ENCODE results near the gene SYNE2.
"Not testable (repeated sequence)": the region's sequence is repeated elsewhere in the genome, so short reads cannot be mapped to it uniquely, and the experiment has no call there.

The SYNE2 gene, protein sequence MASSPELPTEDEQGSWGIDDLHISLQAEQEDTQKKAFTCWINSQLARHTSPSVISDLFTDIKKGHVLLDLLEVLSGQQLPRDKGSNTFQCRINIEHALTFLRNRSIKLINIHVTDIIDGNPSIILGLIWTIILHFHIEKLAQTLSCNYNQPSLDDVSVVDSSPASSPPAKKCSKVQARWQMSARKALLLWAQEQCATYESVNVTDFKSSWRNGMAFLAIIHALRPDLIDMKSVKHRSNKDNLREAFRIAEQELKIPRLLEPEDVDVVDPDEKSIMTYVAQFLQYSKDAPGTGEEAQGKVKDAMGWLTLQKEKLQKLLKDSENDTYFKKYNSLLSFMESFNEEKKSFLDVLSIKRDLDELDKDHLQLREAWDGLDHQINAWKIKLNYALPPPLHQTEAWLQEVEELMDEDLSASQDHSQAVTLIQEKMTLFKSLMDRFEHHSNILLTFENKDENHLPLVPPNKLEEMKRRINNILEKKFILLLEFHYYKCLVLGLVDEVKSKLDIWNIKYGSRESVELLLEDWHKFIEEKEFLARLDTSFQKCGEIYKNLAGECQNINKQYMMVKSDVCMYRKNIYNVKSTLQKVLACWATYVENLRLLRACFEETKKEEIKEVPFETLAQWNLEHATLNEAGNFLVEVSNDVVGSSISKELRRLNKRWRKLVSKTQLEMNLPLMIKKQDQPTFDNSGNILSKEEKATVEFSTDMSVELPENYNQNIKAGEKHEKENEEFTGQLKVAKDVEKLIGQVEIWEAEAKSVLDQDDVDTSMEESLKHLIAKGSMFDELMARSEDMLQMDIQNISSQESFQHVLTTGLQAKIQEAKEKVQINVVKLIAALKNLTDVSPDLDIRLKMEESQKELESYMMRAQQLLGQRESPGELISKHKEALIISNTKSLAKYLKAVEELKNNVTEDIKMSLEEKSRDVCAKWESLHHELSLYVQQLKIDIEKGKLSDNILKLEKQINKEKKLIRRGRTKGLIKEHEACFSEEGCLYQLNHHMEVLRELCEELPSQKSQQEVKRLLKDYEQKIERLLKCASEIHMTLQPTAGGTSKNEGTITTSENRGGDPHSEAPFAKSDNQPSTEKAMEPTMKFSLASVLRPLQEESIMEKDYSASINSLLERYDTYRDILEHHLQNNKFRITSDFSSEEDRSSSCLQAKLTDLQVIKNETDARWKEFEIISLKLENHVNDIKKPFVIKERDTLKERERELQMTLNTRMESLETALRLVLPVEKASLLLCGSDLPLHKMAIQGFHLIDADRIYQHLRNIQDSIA (N-terminal part only)

GRCh38 chr14:63852817-63853731 lies at the start of gene SYNE2:
TSS of gene SYNE2 (plus strand) at chr14:63853004. CDS start at chr14:63909149, 56,145 bp downstream.
- DNase-seq = peak; percentile 63

DNA sequence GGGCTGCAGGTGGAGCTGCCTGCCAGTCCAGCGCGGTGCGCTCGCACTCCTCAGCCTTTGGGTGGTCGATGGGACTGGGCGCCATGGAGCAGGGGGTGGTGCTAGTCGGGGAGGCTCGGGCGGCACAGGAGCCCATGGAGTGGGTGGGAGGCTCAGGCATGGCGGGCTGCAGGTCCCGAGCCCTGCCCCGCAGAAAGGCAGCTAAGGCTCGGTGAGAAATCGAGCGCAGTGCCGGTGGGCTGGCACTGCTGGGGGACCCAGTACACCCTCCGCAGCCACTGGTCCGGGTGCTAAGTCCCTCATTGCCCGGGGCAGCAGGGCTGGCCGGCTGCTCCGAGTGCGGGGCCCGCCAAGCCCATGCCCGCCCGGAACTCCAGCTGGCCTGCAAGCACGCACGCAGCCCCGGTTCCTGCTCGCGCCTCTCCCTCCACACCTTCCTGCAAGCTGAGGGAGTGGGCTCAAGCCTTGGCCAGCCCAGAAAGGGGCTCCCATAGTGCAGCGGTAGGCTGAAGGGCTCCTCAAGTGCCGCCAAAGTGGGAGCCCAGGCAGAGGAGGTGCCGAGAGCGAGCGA lies 49.5 kb upstream of the SYNE2 start:
- not testable (repeated sequence) for DNase-seq

- not testable (repeated sequence) for DNase-seq
Measured at GRCh38 chr14:63806064-63806463, 46.7 kb upstream of the SYNE2 start.

GRCh38 chr14:63811692-63812091 lies 41.1 kb upstream of the SYNE2 start:
- DNase-seq = not testable (repeated sequence)

DNA sequence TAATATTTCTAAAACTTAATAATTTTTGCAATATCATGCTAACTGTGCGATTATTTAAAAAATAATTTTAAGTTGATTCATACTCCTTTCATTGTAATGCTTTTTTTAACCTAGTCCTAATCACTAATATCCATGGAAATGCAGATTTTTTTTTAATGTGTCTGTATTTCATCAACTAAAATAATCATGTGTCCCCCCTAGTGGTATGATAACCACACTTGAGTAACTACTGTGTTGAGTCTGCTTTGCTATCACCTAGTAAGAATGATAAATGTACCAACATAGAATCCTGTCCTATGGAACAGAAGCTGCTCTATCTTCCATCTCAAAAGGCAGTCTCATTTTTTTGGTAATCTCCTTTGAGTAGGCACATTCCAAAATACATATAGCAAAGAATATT lies 19.1 kb upstream of the SYNE2 start:
- DNase-seq = no peak

DNA sequence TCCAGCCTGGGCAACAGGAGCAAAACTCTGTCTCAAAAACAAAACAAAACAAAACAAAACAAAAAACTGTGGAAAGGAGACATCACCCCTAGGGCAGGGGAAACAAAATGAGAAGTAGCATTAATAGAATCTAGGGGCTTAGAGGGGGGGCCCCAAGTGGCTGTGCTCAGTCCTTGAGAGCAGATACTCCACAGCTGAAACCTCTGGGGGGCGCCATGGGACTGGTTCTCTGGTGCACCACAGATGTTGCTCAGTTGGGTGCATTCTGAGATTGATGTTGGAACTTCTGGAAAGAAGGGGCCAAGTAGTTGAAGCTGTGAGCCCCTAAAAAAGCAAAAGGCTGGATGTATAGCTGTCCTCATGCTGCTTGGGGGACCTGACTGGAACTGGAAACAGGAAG lies 11.8 kb upstream of the SYNE2 start:
- no peak for DNase-seq

- DNase-seq = no peak
Measured at GRCh38 chr14:63843796-63844195, 9.0 kb upstream of the SYNE2 start.

DNA sequence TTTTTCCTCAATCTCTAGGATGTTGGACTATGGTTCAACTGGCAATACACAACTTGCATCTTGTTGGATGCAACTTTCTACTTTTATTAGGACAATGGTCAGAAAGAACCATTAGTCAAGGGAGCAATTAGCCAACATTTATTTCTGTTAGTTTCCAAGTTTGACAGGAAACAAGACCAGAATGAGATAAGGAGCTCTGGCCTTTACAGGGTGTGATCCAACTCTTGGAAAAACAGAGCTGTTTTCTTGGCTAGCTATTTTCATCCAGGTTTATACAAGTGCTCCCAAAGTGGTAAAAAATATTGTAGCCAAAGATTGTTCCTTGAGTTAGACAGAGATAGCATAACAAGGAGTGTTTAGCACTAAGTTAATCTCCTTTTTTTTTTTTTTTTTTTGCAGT lies 3.9 kb upstream of the SYNE2 start:
- no peak for DNase-seq

- DNase-seq = no peak
Measured at GRCh38 chr14:63852271-63852816, 460 bp upstream of the SYNE2 start.

- DNase-seq = peak; percentile 42
Measured at GRCh38 chr14:63853831-63854293, 1.1 kb downstream of the SYNE2 start.

GRCh38 chr14:63854330-63854729 lies 1.5 kb downstream of the SYNE2 start:
- DNase-seq = no peak

GRCh38 chr14:63855281-63855680 lies 2.5 kb downstream of the SYNE2 start:
- DNase-seq = no peak

GRCh38 chr14:63857466-63858030 lies 4.7 kb downstream of the SYNE2 start:
- DNase-seq = no peak

GRCh38 chr14:63860146-63860545 lies 7.3 kb downstream of the SYNE2 start:
- no peak for DNase-seq

DNA sequence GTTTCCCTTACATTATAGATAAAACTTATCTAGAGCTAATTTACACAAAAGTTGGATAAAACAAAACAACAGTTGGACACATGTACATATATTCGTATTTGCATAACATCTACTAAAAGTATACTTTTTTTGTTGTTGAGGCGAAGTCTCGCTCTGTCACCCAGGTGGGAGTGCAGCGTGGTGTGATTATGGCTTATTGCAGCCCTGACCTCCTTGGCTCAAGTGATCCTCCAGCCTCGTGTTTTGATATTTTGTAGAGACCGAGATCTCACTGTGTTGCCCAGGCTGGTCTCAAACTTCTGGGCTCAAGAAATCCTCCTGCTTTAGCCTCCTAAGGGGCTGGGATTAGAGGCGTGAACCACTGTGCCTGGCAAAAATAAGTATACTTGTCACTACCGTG lies 9.4 kb downstream of the SYNE2 start:
- DNase-seq = no peak

DNA sequence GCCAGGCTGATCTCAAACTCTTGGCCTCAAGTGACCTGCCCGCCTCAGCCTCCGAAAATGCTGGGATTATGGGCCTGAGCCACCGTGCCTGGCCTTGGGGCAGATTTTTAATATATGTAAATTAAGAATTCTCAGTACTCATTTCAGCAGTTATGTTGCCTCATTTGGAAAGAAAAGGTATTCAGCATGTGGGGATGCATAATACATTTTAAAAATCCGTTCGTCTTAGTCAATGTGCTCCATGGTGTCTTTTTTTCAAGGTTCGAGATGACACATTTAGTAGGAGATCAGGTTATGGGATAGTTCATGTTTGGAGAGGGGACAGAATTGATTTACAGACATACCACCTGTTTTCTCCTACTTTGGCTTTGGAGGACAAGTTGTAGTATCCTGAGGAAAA lies 10.2 kb downstream of the SYNE2 start:
- DNase-seq = no peak

- DNase-seq = not testable (repeated sequence)
Measured at GRCh38 chr14:63864775-63865174, 12.0 kb downstream of the SYNE2 start.

DNA sequence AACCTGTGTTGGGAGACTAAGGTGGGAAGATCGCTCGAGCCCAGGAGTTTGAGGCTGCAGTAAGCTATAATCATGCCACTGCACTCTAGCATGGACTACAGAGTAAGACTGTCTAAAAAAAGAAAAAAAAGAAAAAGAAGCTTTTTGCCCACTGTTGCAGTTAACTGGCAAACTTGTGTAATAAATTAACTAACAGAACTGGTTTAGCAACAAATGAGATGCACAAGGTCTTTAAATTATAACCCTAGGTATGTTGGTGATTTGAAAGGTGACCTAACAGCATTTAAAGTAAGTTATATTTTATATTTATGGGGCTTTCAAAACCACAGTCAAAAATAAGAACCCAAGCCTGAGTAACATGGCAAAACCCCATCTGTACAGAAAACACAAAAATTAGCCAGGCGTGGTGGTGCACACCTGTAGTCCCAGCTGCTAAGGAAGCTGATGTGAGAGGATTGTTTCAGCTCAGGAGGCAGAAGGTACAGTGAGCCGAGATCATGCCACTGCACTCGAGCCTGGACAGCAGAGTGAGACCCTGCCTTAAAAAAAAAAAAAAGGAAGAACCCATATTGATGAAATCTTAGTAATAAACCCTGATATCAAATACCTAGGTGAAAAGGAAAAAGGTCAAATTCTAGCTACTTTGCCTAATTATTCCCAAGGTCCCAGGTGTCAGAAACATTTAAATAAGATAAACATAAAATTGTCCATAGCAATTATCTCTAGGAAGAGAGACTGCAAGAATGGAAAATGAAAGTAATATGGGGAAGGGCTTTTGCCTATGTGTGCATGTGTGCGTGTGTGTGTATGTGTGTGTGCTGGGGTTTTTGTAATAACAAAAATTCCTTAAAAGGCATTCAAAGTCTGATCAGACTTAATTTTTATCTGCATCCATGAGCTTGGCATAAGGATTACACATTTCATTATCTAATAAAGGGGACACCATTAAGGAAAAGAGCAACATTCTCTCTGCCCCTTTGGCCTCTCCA lies 15.4 kb downstream of the SYNE2 start:
- DNase-seq = no peak
